Measurements from ENCODE around the gene TNNI2.

DNA sequence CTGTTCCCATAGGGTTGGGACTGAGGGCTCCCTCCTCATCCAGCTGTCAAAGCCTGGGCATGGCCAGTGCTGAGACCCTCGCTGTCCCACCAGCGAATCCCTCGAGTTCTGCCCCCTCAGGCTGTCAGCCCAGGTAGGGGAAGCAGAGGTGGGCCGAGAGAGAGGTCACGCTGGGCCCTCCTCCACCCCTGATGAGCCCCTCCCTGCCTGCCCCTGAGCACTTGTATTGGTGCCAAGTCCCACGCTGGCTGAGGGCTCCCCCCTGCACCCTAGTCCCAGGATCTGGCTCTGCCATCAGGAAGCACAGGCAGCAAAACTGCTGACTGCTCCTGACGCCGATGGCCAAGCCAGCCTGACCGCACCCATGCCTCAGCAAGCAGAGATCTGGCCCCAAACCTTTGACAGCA is 49.6 kb downstream of the TNNI2 start:
- TF ChIP-seq, protein P1, sequence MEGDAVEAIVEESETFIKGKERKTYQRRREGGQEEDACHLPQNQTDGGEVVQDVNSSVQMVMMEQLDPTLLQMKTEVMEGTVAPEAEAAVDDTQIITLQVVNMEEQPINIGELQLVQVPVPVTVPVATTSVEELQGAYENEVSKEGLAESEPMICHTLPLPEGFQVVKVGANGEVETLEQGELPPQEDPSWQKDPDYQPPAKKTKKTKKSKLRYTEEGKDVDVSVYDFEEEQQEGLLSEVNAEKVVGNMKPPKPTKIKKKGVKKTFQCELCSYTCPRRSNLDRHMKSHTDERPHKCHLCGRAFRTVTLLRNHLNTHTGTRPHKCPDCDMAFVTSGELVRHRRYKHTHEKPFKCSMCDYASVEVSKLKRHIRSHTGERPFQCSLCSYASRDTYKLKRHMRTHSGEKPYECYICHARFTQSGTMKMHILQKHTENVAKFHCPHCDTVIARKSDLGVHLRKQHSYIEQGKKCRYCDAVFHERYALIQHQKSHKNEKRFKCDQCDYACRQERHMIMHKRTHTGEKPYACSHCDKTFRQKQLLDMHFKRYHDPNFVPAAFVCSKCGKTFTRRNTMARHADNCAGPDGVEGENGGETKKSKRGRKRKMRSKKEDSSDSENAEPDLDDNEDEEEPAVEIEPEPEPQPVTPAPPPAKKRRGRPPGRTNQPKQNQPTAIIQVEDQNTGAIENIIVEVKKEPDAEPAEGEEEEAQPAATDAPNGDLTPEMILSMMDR (IDR thresholded peaks at IDR 0.05; ENCODE audit: poor library complexity, severe bottlenecking): no peak
- TF ChIP-seq EZH2 (IDR thresholded peaks at IDR 0.05; ENCODE audit: borderline replicate concordance, insufficient read depth, low read length, poor library complexity, severe bottlenecking): no peak
- TF ChIP-seq EP300 (conservative IDR thresholded peaks at IDR 0.05; ENCODE audit: poor library complexity, severe bottlenecking): no peak
